ENCODE results near the gene TRIM17.

TRIM17 gene

DNA sequence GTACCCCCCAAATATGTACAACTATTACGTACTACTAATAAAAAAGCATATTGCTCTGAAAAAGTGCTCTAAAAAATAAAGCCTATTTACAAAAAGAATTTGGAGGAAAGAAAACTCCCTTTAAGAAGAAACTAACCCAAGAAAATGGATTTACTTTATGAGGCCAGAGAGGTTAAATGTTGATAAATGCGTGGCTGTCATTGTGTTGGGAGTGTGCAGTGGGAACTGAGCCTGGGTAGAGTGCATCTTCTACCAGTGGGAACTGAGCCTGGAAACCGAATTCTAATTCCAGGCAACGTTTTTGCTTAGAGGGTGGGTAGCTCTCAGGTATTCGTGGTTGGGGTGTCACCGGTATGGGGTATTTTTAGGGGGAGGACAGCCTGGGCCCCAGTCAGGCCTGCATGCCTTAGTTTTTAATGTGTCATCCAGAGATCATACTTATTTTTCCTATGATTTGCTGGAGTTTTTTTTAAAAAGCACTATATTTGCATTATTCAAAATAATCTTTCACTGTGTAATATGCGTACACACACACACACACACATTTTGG is 46.4 kb upstream of the TRIM17 start:
- H3K4me3 ChIP-seq (ENCODE audit: low read depth, low read length): no peak overlapping the region
- TF ChIP-seq, protein P1, sequence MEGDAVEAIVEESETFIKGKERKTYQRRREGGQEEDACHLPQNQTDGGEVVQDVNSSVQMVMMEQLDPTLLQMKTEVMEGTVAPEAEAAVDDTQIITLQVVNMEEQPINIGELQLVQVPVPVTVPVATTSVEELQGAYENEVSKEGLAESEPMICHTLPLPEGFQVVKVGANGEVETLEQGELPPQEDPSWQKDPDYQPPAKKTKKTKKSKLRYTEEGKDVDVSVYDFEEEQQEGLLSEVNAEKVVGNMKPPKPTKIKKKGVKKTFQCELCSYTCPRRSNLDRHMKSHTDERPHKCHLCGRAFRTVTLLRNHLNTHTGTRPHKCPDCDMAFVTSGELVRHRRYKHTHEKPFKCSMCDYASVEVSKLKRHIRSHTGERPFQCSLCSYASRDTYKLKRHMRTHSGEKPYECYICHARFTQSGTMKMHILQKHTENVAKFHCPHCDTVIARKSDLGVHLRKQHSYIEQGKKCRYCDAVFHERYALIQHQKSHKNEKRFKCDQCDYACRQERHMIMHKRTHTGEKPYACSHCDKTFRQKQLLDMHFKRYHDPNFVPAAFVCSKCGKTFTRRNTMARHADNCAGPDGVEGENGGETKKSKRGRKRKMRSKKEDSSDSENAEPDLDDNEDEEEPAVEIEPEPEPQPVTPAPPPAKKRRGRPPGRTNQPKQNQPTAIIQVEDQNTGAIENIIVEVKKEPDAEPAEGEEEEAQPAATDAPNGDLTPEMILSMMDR (conservative IDR thresholded peaks at IDR 0.05; ENCODE audit: low read depth, low read length): no peak
- no peak for DNase-seq (ENCODE audit: low read depth)

DNA sequence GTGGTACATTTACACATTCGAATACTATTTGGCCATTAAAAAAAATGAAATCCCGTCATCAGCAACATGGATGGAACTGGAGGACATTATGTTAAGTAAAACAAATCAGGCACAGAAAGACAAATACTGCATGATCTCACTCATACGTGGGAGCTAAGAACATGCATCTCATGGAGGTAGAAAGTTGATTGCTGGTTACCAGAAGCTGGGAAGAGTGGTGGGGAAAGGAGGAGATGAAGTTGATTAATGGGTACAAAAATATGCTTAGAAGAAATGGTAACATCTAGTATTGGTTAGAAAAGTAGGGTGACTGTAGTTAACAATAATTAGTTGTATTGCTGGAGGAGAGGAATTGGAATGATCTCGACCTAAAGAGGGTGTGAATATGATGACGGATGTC is 45.9 kb upstream of the TRIM17 start:
- TF ChIP-seq, protein P1 (conservative IDR thresholded peaks at IDR 0.05; ENCODE audit: low read depth, low read length): no peak

DNA sequence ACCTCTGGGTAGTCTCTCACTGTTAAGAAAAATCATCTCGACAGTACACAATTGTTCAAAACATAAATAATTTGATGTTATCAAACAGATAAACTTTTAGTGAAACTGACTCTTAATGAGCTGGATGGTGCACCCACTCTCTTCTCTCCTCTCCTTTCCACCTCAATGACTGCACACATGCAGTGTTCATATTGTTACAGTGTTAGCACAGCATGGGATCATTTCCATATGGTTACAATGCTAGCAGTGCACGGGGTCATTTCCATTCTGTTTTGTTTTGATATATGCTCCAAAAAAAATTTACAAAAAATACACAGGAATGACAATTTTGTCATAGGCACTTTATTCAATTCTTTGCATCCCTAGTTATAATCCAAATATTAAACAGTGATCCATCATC is 44.2 kb upstream of the TRIM17 start:
- TF ChIP-seq, protein P1 (conservative IDR thresholded peaks at IDR 0.05; ENCODE audit: low read depth, low read length): no peak

More for the DNA sequence above, 45.9 kb upstream of the TRIM17 start:
- DNase-seq (ENCODE audit: low read depth): no peak
- no peak overlapping the region for H3K4me3 ChIP-seq (ENCODE audit: low read depth, low read length)

DNA sequence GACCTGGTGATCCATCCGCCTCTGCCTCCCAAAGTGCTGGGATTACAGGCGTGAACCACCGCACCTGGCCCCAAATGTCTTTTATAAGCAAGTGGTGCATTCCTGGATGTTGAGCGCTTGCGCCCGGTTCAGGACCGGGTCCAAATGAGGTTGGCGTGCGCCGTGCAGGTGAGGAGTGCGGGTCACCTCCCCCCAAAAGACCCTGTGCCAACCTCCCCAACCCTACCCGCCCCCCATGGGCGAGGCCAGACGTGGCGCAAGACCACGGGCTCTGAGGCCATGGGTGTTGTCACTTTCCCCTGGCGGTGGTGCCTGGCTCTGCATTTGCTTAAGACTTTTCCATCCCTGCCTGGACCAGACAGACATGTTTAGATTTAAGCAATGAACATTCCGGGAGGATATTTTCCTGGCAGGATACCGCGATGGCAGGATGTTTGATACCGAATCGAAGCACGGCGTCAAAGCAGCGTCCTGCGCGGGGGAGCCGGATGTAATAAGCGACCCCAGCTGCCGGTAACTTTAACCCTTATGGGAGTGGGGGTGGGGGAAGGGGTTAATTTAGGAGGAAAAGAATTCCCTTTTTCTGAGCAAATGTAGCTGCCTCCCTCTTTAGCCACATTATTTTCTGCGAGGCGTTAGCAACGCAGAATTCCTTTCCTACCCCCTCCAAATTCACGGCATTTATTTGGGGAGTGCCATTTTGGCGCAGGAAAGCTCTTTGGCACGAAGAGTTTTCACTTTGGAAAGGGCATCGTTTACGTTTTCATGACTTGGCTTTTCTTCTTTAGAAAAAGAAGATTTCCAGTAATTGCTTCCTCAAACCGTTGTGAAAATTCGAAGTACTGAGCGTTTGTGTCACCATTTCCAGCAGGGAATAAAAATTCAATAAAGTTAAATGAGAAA is 42.7 kb upstream of the TRIM17 start:
- DNase-seq (ENCODE audit: low read depth): peak; percentile 83
- TF ChIP-seq, protein P1 (conservative IDR thresholded peaks at IDR 0.05; ENCODE audit: low read depth, low read length): peak; percentile 81
- peak overlapping the region; percentile 56 for H3K4me3 ChIP-seq (ENCODE audit: low read depth, low read length)

More for the DNA sequence above, 44.2 kb upstream of the TRIM17 start:
- no peak for DNase-seq (ENCODE audit: low read depth)
- no peak overlapping the region for H3K4me3 ChIP-seq (ENCODE audit: low read depth, low read length)

DNA sequence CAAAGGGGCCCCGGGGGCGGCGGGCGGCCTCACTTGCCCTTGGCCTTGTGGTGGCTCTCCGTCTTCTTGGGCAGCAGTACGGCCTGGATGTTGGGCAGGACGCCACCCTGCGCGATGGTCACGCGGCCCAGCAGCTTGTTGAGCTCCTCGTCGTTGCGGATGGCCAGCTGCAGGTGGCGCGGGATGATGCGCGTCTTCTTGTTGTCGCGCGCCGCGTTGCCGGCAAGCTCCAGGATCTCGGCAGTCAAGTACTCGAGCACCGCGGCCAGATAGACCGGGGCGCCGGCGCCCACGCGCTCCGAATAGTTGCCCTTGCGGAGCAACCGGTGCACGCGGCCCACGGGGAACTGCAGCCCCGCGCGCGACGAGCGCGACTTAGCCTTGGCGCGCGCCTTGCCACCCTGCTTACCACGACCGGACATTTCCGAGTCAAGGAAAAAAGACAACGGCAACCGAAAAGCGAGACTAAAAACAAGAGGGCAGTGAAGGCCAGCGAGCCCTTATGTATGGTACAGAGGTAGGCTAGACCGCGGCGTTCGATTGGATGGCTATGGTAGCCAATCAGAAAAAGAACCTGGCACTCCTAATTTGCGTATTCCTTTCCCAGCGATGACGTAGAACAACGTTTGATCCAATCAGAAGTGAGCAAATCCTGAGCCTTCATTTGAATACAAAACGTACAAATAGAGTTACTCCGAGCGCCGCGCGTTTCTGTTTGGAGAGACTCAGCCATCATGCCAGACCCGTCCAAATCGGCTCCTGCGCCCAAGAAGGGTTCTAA is 40.9 kb upstream of the TRIM17 start:
- DNase-seq (ENCODE audit: low read depth): peak; percentile 99
- TF ChIP-seq, protein P1 (conservative IDR thresholded peaks at IDR 0.05; ENCODE audit: low read depth, low read length): peak; percentile 42
- peak overlapping the region; percentile 86 for H3K4me3 ChIP-seq (ENCODE audit: low read depth, low read length)

DNA sequence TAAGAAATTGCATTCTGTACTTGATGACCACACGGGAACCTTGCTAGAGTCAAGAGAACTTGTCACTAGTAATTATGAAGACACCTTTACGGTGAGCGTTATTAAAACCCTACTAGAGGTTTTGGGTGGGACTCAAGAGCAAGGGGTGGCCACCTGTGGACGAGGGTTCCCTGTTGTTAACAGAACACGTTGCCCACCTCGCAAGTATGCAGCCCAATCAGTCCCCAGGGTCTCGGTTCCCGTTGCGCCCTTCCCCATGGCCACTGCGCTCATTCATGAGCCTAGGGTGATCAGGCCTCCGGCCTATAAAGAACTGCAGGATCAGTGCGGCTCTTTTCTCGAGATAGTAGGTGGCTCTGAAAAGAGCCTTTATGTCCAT is 40.3 kb upstream of the TRIM17 start:
- H3K4me3 ChIP-seq (ENCODE audit: low read depth, low read length): peak overlapping the region; percentile 86
- TF ChIP-seq, protein P1 (conservative IDR thresholded peaks at IDR 0.05; ENCODE audit: low read depth, low read length): no peak
- DNase-seq (ENCODE audit: low read depth): no peak

Data from choroid plexus epithelial cell (primary cell).